Activated T-helper 9 cell treated with anti-CD3 and anti-CD28 coated beads, Interleukin-2, amount 50 U/mL, for 16 hours (primary cell): Measurements from ENCODE around the gene AP2A1.

Source experiments
- DNase-seq: peaks from one replicate; pipeline ENCODE4 v3.0.0-alpha.2; 2020; ENCODE audit warnings: low read depth

Gene AP2A1

GRCh38 chr19:49839713-49840112 is 72.9 kb downstream of the AP2A1 start:
- DNase-seq: no peak

DNA sequence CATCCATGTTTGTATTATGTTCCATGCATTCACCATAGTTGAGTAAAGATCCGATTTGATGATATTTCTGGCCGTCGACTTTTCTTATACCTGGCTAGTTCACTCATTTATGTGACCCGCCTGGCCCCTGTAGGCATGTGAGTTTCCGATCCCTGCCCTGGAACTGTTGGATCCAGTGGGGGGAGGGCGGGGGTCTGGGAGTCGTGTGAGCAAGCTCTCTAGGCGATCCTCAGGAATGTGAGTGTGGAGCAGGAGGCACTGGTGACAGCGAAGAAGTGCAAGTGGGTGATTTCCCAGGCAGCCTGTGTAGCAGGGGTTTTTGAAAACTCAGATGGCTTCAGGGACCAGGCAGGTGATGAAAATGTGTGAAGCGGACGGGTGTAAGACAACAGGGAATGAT is 73.5 kb downstream of the AP2A1 start:
- no peak for DNase-seq

DNA sequence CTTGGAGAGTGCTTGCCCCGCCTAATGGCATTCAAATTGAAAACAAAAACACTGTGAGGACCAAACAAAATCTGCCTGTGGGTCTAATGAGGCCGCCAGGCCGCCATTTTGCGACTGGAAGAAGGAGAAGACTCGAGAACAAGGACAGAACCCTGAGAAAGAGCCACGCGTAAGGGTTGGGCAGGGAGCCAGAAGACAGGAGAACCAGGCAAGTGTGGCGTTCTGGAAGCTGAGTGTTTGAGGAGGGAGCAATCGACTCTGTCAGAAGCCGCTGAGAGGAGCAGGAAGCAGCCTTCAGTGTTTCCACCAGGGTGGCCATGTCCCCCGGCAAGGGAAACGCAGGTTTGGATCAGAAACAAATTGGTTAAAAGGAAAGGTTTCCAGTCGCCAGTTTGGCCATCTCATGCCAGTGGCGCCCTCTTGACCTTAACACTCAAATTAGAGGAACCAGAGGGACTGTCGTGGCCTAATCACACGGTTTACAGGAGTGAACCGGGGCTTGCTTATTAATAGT is 74.0 kb downstream of the AP2A1 start:
- no peak for DNase-seq

GRCh38 chr19:49843265-49843664 is 76.5 kb downstream of the AP2A1 start:
- no peak for DNase-seq

GRCh38 chr19:49844138-49845095 is 77.6 kb downstream of the AP2A1 start:
- DNase-seq: no peak

DNA sequence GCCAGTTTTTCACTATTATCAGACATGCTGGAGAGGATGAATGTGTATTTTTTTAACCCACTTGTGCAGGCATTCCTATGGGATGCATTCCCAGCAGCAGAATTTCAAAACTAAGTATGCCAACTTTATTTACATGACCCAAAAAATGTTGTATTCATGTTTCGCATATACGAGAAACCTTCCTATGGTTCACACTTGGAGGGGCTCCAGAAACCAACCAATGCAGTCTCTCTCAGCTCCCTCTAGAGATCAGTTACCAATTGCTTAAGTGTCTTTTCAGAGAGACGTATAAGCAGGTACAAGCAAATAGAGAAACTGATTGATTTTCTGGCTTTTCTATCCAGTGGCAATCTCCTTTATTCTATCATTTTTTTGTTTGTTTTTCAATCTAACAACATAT is 78.6 kb downstream of the AP2A1 start:
- no peak for DNase-seq

DNA sequence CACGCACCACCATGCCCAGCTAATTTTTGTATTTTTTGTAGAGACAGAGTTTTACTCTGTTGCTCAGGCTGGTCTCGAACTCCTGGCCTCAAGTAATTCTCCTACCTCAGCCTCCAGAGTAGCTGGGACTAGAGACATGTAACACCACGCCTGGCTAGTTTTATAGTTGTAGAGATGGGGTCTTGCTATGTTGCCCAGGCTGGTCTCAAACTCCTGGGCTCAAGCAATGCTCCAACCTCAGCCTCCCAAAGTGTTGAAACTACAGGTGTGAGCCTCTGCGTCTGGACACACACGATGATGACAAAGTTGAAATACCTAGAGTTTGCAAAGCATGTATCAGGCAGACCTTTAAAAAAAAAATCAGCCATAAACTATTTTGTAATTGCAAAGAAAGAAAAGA is 79.6 kb downstream of the AP2A1 start:
- DNase-seq: no peak

GRCh38 chr19:49847731-49848696 is 81.2 kb downstream of the AP2A1 start:
- DNase-seq: no peak

DNA sequence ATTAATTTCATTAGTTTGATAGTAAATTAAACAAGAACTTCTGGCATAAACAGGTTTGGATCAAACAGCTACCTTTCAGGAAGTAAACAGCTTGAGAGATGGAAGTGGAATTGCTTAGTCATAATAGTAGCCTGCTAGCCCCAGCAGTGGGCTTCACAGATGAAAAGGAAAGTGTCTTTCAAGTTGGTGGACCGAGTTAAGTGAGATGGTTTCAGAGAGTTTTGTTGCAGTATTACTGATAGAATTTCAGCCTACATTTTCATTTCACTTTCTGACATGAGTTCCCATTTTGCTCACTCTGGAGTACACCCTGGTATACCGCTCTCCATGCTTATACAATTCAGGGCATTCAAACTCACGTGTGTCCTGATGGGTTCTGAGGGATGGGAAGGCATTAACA is 82.1 kb downstream of the AP2A1 start:
- DNase-seq: no peak

DNA sequence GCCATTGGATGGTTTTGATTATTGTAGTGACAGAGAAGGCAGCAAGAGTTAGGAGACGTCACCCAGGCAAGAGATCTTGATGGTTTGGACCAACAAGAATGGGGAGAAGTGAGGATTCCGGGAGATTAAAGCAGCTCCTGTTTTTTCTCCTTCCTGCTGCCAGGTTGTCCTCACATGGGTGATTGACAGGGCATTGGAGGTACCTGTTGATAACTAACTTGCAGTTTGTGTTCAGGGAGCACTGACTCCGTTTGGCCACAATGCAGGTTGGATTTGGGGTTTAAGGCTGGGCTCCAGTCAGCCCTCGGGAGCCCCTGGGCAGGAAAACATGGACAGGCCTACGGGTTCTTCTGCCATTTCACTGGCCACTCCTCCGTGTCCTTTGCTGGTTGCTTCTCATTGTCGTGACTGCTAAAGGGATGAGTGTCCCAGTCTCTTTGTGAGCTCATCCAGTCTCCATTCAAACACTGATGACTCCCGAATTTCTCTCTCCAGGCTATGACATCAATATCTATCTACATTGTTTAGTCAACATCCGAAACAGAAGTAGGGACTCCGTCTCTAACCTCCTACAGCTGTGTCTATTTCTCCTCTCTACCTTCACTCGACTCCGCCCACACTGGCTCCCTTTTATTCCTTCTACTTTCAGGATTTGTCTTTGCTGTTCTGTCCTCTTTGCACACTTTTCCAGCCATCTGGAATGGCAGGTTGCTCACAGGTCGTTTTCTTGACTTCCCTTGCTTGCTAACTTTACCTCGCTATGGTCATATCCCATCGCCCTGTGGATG is 82.8 kb downstream of the AP2A1 start:
- DNase-seq: no peak

- DNase-seq: no peak
These were observed 83.4 kb downstream of the AP2A1 start for GRCh38 chr19:49850221-49850486.

DNA sequence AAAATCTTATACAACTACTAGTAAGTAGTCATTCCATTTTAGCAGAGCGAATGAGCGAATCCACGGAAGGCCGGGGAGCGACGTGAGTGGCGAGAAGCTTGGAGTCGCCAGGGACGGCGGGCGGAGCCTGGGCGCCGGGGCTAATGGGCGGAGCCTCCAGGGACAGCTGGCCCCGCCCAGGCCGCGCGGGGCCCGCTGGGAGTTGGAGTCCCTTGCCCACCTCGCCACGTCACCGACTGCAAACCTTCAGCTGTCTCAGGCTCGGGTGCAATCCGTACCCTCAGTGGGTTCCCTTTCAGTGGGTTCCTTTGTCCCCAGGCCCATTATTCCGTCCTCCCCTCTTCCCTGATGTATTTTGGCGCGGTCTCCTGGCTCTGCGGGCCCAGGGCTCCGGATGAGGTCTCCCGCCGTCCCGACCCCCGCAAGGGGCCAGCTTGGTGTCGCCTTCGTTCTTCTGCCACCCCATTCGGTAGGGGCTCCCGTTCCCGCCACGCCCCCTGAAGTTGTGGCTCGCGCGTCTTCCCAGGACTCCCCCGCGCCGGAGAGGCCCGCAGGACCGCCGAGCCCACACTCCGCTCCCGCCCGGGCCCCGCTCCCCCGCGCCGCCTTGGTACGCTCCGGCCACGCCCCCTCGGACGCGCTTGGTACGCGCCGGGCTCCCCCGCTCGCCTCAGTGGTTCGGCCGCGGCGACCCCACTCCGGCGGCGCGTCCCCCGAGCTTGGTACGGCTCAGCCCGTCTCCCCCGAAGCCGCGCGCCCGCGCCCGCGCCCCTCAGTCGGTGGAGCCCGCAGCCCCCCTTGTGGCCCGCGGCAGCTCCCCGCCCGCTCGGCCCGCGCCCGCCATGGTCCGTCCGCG is 83.9 kb downstream of the AP2A1 start, which contains the start of gene PTOV1:
Gene PTOV1, plus strand, starts transcription at position 673 of the 856 bp plus-strand sequence.
- DNase-seq: peak; percentile 81

- no peak for DNase-seq
These were observed 84.9 kb downstream of the AP2A1 start for GRCh38 chr19:49851456-49852259.

GRCh38 chr19:49852631-49853126 is 85.9 kb downstream of the AP2A1 start:
- no peak for DNase-seq

DNA sequence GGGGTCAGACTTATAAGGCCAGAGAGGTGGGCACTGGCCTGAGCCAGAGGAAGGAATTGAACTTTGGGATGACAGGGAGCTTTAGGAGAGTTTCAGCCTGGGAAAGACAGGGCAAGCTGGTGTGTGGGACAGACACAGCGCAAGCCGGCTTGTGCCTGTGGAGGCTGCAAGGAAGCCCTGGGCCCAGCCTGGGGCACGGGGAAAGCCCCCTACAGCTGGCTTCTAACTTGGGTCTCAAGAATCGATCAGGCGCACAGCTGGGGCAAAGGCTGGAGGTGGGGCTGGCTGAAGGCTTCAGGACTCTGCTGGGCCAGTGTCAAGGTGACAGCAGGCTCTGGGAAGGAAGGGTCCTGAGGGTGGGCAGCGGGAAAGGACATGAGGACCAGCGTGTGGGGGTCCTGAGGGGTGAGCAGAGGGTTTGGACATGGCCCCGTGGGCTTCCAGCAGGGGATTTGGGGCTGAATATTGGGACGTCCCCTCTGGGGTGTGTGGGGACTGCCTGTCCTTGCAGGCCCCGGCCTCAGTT is 87.1 kb downstream of the AP2A1 start:
- no peak for DNase-seq

DNA sequence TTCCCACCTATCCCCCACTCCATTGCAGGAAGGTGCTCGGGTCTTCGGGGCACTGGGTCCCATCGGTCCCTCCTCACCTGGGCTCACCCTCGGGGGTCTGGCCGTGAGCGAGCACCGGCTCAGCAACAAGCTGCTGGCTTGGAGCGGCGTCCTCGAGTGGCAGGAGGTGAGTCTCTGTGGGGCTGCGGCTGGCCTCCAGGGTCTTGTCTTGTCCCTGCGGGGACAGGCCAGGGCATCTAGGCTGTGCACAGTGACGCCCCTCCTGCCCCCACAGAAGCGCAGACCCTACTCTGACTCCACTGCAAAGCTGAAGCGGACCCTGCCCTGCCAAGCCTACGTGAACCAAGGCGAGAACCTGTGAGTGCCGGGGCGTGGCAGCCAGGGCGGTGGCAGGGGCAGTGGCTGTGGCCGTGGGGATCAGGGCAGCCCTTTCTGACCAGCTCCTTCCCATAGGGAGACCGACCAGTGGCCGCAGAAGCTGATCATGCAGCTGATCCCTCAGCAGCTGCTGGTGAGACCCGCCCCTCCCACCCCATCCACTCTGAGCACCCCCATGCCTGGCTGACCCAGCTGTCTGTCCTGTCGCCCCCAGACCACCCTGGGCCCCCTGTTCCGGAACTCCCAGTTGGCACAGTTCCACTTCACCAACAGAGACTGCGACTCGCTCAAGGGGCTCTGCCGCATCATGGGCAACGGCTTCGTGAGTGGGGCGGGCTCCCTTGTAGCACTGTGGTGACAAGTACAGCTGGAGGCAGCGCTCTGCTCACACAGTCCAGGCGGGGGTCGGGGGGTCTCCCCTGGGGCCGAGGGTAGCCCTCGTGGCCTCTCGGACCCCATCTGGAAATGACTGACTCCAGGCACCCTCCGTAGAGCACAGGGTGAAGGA is 87.8 kb downstream of the AP2A1 start:
- no peak for DNase-seq

GRCh38 chr19:49855277-49855675 is 88.5 kb downstream of the AP2A1 start:
- no peak for DNase-seq
